HG03460 (cell line): Measurements from ENCODE around the gene ZNRF3.
A peak's percentile ranks its signal among the peaks of the same experiment; 100 is the strongest.
"Not testable (repeated sequence)": the region's sequence is repeated elsewhere in the genome, so short reads cannot be mapped to it uniquely, and the experiment has no call there.

ENCODE experiments used
- ATAC-seq: cut with Tn5 transposase; IDR thresholded peaks from one replicate; pipeline ENCODE4 v1.9.1; 2021; ENCODE audit not compliant: unreplicated experiment

Gene ZNRF3

DNA sequence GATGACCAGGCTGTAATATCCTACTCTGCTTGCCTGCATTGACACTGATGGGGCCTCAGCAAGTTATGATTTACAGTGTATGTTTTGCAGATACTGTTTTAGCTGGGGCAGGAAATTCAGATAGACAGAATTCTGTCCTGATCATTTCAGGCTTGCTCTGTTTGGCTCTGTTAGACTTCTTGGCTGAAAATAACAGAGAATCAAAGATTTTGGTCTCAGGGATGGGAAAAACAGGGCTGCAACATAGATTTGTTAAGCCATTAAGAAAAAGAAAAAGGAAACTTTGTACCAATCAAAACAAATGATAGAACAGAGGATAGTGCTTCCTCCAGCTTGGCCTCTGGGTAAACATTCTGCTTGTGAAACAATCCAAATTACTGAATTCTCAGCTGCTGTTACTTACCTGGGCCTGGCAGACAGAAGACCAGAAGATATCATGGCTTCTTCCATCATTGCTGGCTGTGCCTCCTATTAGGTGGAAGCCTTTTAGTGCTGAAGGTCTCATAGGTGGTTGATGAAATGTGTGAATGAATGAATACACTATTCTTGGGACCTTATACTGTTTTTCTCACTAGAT is 22.0 kb downstream of the ZNRF3 start:
- no peak for ATAC-seq

GRCh38 chr22:28906312-28906711 is 22.9 kb downstream of the ZNRF3 start:
- ATAC-seq: no peak

- ATAC-seq: peak; percentile 76
Observed at GRCh38 chr22:28907311-28908008, 24.1 kb downstream of the ZNRF3 start.

GRCh38 chr22:28908810-28909209 is 25.4 kb downstream of the ZNRF3 start:
- ATAC-seq: not testable (repeated sequence)

DNA sequence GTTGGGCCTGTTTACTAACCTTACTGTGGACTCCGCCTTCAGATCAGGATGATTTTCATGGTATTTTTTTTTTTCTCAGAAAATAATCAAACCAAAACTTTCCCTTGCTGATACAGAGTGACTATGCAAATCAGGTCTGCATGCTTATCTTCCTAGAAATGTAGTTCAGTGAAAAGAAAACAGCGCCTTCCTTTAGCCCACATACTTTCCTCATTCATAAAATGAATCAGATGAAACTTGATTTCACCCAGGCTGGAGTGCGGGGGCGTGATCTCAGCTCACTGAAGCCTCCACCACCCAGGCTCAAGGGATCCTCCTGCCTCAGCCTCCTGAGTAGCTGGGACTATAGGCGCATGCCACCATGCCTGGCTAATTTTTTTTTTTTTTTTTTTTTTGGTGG is 26.0 kb downstream of the ZNRF3 start:
- no peak for ATAC-seq

DNA sequence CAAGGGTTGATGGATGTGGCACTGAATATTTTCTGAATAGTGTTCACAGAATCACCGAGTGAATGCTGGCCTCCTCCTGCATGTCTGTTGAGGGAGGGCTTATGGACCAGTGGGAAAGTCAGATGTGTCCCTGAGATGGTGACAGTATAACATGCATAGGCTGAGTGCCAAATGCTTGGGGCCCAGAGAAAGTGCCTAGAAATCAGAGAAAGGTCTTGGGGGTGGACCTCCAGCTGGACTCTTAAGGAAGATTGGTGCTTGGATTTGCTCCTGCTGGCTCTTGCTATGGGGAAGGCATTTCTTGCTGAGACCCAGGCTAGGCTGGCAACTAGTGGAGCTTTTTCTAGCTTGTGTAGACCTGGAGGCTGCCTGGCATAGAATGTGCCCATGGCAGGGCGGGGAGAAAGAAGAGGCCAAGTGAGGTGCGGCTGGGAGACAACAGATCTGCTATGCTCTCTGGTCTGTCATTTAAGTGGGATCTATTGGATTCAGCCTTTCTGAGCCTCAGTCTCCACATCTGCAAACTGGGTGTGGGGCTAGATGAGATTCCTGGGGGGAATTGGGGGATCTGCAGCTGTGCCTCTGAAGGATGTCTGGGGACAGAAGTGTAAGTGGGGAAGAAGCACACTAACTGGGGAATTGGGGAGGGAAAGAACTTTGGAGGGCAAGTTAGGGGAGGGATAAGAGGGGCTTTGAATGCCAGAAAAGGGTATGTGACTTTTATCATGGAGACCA is 27.4 kb downstream of the ZNRF3 start:
- no peak for ATAC-seq

GRCh38 chr22:28911304-28911690 is 27.9 kb downstream of the ZNRF3 start:
- no peak for ATAC-seq

GRCh38 chr22:28911777-28912669 is 28.7 kb downstream of the ZNRF3 start:
- ATAC-seq: no peak

GRCh38 chr22:28914201-28914600 is 30.8 kb downstream of the ZNRF3 start:
- ATAC-seq: no peak

DNA sequence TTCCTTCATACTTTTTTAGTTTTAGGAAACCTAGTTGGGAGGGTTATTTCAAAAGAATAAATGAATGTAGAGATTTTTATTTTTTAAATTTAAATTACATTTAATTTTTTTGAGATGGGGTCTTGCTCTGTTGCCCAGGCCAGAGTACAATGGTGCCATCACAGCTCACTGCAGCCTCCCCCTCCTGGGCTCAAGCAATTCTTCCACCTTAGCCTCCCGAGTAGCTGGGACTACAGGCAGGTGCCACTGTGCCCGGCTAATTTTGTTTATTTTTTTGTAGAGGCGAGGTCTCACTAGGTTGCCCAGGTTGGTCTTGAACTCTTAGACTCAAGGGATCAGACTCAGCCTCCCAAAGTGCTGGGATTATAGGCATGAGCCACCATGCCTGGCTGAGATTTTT is 32.6 kb downstream of the ZNRF3 start:
- no peak for ATAC-seq

DNA sequence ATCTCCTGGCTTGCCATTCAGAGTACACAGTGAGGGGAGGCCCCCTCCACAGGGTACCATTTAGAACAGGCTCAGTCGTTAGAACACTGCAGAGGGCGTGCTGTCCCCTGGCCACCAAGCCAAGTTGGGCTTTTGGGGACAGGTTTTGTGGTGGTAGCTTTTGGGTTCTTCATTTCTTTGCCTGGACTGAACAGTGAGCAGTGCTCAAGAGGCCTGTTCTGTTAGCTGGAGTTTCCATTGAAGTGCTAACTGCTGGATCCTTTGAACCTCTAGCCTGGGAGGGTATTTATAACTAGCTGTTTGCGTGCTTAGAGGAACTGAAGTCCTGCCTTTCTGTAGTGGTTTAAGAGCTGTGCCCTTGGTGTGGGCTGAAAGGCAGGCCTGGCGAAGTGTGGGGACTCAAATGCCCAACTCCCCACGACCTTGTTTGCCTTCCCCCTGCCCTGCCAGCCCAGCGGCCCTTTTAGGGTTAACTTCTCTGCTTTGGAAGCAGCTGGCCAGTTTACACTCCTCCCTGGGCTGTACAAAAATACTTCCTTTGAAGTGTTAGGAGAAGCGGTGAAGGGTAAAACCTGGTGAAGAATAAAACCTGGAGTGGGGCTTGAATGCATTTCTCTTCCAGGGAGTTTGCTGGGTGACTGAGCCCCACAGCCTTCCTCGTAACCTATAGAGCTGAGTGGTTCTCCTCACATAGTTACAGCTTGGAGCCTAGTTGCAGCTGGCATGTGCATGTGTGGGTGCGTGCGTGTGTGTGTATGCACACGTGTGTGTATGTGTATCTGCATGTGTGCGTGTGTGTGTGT is 34.6 kb downstream of the ZNRF3 start:
- ATAC-seq: no peak

GRCh38 chr22:28918550-28919271 is 35.3 kb downstream of the ZNRF3 start:
- no peak for ATAC-seq

- ATAC-seq: no peak
Observed at GRCh38 chr22:28920757-28921584, 37.6 kb downstream of the ZNRF3 start.

DNA sequence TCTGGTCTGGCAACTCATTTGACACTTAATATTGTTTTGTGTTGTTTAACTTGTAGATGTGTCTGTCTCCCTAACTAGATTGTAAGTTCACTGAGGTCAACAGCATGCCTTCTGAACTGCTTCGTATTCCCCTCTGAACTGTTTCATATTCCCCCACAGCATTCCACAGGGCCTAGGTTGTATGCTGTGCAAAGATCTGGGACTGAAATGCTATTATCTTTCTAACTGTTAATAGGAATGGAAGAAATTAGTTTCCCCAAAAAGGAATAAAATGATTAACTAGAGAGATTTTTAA is 38.2 kb downstream of the ZNRF3 start:
- ATAC-seq: no peak

DNA sequence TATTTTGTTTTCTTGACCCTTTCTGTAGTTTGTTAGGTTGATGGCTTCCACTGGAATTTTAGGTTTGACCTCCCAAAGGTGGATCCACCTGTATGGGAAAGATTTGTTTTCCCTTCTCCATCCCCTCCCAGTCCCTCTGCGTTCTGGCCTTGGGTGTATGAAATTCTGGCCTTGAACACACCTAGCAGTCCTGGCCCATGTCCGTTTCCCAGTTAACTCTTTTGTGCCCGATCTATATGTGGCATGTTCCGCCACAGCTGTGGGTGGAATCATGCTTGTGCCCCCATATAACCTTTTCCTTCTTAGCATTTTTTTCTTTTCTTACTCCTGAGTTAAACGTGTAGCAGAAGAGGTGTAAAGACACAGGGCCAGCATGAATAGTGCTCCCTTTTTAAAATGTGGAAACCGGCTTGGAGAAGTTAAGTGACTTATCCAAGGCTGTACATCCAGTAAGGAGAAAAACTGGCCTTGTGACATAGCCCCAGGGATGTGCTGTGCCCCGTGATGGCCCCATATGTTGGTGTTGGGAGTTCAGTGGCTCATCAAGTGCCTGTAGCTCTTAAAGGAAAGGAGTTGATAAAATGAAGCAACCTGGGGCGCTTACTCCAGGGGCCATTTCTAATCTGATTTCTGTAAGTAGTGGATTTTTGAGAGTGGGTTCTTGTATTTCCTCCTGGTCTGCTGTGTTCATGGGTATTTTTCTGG is 39.3 kb downstream of the ZNRF3 start:
- no peak for ATAC-seq

DNA sequence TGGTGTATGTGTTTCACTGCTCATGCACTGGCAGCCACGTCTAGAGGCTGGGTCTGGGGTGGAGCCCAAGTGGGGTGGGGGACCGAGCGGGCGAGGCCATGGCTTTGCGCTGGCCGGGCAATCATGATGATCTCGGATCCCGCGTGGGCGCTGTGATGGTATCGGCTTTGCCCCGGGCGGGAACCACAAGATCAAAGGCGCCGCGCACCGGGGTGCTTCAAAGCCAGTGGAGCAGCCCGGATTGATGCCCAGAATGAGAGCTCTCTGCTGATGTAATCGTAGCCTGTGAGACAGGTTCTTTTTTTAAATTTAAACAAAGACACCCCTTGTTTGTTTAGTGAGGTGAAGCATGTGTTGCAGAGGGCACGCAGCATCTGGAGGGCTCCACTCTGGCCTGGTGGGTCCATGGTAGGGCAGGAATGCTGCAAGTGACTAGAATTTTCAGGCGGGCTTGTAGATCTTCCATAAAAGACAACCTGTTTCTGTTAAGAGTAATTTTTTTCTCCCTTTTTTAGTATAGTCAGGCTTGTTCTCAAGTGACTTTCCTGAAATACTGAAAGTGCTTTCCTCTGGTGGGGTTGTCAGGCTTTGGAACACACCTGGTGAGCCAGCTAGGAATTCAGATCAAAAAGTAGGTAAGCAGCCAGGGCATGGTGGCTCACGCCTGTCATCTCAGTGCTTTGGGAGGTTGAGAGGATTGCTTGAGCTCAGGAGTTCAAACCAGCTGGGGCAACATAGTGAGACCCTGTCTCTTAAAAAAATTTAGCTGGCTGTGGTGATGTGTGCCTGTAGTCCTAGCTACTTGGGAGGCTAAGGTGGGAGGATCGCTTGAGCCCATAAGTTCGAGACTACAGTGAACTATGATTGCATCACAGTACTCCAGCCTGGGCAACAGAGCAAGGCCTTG is 40.7 kb downstream of the ZNRF3 start:
- ATAC-seq: no peak

DNA sequence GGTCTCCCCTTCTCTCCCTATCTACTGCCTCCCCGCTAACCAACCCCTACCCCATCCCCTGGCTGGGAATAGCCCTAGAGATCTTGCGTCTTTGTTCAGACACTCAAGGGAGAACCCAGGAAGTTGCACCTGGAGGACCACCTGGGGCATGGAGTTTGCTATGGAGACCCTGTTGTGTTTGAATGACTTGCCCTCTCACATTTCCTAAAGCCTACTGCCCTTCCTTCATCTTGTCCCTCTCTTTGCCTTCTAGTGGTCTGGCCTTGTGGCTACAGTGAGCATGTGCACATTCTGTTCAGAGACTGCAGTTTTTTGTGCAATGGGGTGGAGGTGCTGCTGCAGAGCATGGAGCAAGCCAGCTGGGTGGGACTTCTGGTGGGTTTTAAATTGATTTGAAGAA is 42.5 kb downstream of the ZNRF3 start:
- no peak for ATAC-seq

DNA sequence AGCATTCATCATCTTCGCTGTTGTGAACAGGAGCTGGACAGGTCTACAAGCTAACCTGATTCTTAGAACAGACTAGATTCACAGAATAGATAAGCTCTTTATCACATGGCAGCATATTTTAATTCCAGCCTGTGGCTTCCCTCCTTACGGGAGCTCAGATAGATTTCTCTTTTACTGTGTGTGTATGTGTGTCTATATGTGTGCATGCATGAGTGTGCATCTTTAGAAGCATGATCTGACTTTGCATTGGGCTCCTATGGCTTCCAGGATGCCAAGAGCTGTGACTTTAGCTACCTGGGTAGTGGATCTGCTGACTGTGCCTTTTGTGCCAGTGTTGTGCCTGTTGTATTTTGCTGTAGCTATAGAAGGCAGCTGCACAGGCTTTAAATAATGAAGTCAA is 44.3 kb downstream of the ZNRF3 start:
- ATAC-seq: no peak
